Measurements from ENCODE around the gene COL8A2.
"Not testable (repeated sequence)": the region's sequence is repeated elsewhere in the genome, so short reads cannot be mapped to it uniquely, and the experiment has no call there.

COL8A2 gene

DNA sequence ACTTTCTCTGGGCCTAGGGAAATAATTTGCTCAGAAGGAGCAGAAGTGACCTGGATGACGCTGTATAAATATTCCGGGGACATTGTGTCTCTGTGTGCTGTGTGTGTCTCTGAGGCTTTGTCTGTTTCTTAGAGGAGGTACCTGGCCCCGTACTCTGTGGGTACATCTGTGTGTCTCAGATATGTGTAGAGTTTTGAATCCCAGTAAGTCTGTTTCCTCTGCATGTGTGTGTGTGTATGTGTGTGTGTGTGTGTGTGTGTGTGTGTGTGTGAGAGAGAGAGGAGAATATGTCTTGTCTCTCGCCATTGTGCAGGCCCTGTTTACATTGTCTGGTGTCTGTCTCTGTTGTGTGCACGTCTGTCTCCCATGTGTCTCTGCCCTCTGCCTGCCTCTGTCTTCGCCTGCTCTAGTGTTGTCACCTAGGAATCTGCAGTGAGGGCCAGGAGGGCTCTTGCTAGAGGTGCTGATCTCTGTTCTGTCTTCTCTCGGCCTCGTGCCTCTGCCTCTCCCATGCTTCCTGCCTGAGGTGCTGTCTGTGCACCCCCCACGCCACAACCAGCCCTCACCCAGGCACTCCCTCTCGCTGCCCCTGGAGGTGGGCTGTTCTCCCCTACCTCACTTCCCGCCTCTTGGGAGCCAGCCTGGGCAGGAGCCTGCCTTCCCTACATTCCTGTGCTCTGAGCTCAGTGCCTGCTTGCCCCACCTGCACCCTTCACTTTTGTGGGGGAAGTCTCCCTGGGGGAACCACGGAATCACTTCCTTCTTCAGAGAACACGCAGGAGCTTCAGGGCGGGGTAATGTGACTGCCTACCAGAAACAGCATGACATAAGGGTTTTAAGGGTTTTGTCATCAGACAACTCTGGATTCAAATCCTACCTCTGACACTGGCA, 36.9 kb upstream of the COL8A2 start:
- H3K9me3 Mint-ChIP-seq, result no peaks in the 10 kb centered on the region
- no peaks in the 10 kb centered on the region for H3K27me3 Mint-ChIP-seq (ENCODE audit: low read depth)
- H3K4me3 Mint-ChIP-seq, result peak overlapping the region; percentile 83
- peaks cover 62% of the 10 kb centered on the region for H3K36me3 Mint-ChIP-seq (ENCODE audit: low read depth)
- peak overlapping the region; percentile 93 for H3K27ac Mint-ChIP-seq
- H3K4me1 Mint-ChIP-seq (ENCODE audit: low read depth), result peaks cover 69% of the 10 kb centered on the region
- peak; percentile 23 for DNase-seq (ENCODE audit: low spot score)

DNA sequence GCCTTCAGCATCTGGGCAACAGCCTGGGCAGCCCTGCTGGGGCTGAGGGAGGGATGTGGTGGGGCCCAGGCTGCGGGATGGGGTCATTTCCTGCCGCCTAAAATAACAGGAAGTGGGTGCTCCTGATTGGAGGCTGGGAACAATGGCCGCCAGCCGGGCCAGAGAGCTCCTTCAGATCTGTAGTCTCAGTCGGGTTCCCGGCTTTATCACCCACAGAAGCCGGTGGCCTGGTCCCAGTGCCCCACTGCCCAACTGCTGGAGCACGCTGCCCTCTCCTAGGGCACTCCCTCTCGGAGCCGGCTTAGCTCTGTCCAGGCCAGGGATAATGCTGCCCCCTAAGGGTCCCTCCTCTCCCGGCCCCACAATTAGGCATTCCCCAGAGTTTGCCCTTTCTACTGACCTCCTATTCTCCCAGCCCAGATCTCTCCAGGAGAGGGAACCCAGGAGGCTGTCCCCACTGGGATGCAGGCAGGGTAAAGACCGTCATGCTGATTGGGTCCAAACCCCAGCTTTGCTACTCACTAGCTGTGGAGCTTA, 36.0 kb upstream of the COL8A2 start:
- no peaks in the 10 kb centered on the region for H3K9me3 Mint-ChIP-seq
- peaks cover 63% of the 10 kb centered on the region for H3K4me1 Mint-ChIP-seq (ENCODE audit: low read depth)
- H3K27ac Mint-ChIP-seq, result peak overlapping the region; percentile 93
- H3K4me3 Mint-ChIP-seq, result peak overlapping the region; percentile 83
- no peaks in the 10 kb centered on the region for H3K27me3 Mint-ChIP-seq (ENCODE audit: low read depth)
- peaks cover 57% of the 10 kb centered on the region for H3K36me3 Mint-ChIP-seq (ENCODE audit: low read depth)
- DNase-seq (ENCODE audit: low spot score), result peak; percentile 77

DNA sequence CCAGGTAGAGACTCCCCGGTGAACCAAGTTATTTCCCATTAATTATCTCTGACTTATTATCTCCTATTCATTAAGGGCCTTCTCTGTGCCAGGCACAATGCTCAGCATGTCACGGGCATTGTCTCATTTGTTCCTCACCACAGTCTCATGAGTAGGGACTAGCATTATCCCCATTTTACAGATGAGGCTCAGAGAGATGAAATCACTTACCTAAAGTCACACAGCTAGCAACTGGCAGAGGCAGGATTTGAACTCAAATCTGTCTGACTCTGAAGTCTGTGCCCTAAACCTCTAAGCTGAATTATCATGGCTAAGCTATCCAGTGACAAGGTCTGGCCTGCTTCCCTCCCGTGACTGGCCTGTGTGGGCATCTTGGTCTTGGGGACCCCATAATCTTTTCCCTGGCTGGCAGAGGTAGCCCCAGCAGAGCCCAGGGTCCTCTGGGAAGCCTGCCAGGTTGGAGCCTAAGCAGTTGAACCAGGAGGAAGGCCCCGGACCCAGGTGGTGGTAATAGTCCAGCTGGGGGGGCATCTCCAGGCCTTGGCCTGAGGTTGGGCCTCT, 35.4 kb upstream of the COL8A2 start:
- Mint-ChIP-seq H3K27ac (peak overlapping the region; percentile 93), H3K4me1 (ENCODE audit: low read depth) (peaks cover 60% of the 10 kb centered on the region), H3K27me3 (ENCODE audit: low read depth) (no peaks in the 10 kb centered on the region), H3K4me3 (peak overlapping the region; percentile 83), H3K36me3 (ENCODE audit: low read depth) (peaks cover 56% of the 10 kb centered on the region), H3K9me3 (no peaks in the 10 kb centered on the region)
- DNase-seq (ENCODE audit: low spot score), result no peak

DNA sequence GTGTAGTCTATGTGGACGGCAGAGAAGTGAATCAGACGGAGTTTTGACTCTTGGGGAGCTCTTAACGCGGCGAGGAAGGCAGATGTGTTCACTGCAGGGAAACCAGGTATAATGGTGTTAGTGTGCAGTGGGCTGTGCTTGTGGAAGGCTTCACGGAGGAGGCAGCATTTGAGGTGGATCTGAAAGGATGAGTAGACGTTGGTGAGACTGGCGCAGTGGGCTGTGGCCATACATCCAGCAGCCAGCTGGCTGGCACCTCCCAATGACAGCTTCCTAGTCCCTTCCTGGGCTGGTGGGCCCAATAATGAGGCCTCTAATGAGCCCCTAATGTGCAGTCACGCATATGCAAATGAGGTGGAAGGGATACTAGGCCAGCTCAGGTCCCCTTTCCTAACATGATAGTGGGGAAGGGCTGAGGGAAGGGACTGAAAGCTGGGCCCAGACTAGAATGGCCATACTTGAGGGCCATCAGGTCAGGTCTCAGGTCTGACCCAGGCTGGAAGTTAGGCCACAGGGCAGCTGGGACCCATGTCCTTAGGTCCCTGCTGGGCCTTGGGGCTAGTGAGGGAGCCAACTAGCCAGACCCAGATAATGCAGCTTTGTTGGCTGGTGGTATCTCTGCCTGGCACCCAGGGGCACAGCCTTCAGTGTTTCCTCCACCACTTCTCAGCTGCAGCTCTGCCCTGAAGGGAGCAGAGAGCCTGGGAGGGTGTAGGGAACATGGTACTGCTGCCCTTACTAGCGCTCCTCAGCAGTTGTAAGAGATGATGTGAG, 34.8 kb upstream of the COL8A2 start:
- Mint-ChIP-seq H3K36me3 (ENCODE audit: low read depth) (peaks cover 55% of the 10 kb centered on the region), H3K27ac (peak overlapping the region; percentile 93), H3K9me3 (no peaks in the 10 kb centered on the region), H3K4me3 (peak overlapping the region; percentile 83), H3K27me3 (ENCODE audit: low read depth) (no peaks in the 10 kb centered on the region), H3K4me1 (ENCODE audit: low read depth) (peaks cover 60% of the 10 kb centered on the region)
- DNase-seq (ENCODE audit: low spot score), result no peak

DNA sequence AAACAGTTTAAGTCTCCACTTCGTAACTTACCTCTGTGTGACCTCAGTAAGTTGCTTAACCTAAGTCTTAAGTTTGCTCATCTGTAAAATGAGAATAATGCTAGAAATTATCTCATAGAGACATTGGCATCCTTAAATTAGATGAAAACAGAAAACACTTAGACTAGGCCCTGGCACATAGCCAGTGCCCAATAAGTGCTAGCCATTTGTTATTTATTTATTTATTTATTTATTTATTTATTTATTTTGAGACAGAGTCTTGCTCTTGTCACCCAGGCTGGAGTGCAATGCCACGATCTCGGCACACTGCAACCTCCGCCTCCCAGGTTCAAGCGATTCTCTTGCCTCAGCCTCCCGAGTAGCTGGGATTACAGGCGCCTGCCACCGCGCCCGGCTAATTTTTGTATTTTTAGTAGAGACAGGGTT, 33.8 kb upstream of the COL8A2 start:
- peaks cover 59% of the 10 kb centered on the region for H3K4me1 Mint-ChIP-seq (ENCODE audit: low read depth)

DNA sequence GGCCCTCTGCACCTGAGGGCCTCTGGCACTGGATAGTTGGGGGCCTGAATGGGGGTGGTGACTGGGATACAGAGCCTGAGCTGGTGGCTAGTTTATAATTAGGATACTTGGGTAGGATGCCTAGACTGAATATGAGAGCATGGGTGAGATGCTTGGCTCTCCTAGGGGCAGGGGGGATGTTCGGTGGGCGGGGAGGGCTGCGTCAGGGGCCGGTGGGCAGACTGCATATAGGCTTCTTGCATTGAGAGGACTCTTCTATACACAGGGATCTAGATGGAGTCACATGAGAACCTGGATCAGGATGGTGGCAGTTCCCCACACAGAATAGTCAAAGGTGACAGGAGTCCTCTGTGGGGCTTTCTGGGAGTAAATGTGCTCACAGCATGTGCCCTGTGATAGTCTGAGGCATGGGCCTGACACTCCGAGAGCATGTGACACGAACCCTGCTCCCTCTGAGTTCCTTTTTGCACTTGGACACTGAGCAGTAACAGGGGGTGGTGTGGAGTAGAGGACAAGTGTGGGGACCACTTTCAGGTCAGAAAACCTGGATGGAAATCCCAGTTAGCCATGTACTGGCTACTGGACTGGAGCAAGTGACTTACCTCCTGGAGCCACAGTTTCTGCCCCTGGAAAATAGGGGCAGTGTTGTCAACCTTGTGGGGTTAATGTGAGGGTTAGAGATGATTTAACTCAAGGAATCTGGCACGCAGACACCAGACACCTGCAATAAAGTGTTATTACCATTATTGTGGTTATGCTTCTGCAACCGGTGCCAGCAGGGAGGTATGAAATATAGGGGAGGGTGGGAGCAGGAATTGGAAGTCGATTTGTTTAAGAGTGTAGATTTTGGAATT, 33.2 kb upstream of the COL8A2 start:
- DNase-seq (ENCODE audit: low spot score), result no peak
- Mint-ChIP-seq H3K27me3 (ENCODE audit: low read depth) (no peaks in the 10 kb centered on the region), H3K27ac (peak overlapping the region; percentile 91), H3K4me1 (ENCODE audit: low read depth) (peaks cover 61% of the 10 kb centered on the region), H3K36me3 (ENCODE audit: low read depth) (peaks cover 47% of the 10 kb centered on the region), H3K4me3 (peak overlapping the region; percentile 82), H3K9me3 (no peaks in the 10 kb centered on the region)

More for the DNA sequence above, 33.8 kb upstream of the COL8A2 start:
- H3K4me3 Mint-ChIP-seq, result peak overlapping the region; percentile 83
- DNase-seq (ENCODE audit: low spot score); H3K9me3 Mint-ChIP-seq; H3K27me3 Mint-ChIP-seq (ENCODE audit: low read depth): not testable (repeated sequence)
- H3K36me3 Mint-ChIP-seq (ENCODE audit: low read depth), result peaks cover 47% of the 10 kb centered on the region
- H3K27ac Mint-ChIP-seq, result peak overlapping the region; percentile 91

DNA sequence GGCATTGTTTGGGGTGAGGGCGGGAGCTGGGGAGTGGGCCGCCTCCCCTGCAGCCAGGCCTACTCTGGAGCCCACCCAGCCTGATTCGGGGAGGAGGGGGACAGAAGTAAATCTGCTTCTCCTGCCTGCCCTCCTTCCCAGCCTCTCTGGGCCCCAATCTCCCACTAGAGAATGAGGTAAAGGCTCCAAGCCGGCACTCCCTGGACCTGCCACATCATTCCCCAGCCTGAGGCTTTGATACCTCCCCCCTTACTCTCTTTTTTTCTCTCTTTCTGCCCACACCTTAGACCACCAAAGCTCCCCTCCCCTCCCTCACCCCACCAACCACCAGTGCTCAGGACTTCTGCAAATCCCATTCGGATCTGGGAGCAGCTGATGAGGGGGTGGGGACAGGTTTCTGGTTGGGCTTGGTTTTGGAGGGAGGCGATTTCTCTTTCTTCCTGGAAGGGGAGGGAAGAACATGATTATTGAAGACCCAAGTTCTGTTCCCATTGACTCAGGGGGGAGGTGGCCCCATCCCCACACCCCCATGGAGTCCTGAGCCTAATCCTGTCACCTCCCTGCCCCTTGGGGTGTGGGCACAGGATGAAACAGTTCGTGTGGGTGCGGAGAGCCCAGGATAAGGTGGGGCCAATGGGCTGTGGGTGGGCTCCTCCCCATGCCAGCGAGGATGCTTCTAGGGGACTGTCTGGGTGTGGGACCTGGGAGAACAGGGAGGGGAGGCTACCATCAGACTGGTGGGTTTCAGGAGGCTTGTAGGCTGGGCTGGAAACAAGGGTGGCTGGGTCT, 32.3 kb upstream of the COL8A2 start:
- H3K36me3 Mint-ChIP-seq (ENCODE audit: low read depth), result peaks cover 42% of the 10 kb centered on the region
- no peak for DNase-seq (ENCODE audit: low spot score)
- no peaks in the 10 kb centered on the region for H3K27me3 Mint-ChIP-seq (ENCODE audit: low read depth)
- H3K9me3 Mint-ChIP-seq, result no peaks in the 10 kb centered on the region
- H3K4me3 Mint-ChIP-seq, result peak overlapping the region; percentile 82
- H3K27ac Mint-ChIP-seq, result peak overlapping the region; percentile 91
- H3K4me1 Mint-ChIP-seq (ENCODE audit: low read depth), result peaks cover 56% of the 10 kb centered on the region

DNA sequence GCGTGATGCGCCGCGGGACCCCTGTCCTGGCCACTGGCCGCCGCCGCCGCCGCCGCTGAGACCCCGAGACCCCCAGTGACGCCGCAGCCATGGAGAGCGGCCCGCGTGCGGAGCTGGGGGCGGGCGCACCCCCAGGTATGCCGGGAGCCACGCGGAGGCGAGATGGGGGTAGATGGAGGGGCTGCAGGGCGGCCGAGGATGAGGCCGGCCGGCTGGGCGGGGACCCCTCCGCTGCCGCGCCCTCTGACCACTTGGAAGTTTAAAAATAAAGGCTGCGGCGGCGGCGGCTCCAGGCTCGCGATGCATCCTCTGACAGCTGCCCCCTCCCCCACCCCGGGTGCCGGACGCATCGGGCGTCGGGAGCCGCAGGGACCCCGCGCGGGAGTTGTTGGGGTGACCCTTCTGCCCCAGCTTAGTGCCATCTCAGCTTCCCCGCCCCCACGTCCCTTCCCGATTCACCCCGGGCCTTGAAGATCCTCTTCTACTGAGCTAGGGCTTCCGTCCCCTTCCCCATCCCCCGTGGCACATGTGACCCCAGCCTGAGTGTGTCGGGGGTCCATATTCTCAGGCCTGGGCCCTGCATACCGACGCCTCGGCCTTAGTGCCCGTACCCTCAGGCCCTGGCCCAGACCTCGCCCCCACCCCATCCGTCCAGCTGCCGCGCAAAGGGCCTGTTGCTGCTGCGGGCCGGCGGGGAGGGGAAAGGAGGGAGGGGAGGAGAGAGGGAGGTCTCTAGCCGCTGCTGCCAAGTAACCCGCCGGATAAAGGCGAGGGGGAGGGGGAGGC, 31.5 kb upstream of the COL8A2 start:
- peak overlapping the region; percentile 82 for H3K4me3 Mint-ChIP-seq
- peaks cover 56% of the 10 kb centered on the region for H3K4me1 Mint-ChIP-seq (ENCODE audit: low read depth)
- H3K9me3 Mint-ChIP-seq, result no peaks in the 10 kb centered on the region
- DNase-seq (ENCODE audit: low spot score), result peak; percentile 60
- H3K27me3 Mint-ChIP-seq (ENCODE audit: low read depth), result no peaks in the 10 kb centered on the region
- peak overlapping the region; percentile 91 for H3K27ac Mint-ChIP-seq
- H3K36me3 Mint-ChIP-seq (ENCODE audit: low read depth), result peaks cover 35% of the 10 kb centered on the region

DNA sequence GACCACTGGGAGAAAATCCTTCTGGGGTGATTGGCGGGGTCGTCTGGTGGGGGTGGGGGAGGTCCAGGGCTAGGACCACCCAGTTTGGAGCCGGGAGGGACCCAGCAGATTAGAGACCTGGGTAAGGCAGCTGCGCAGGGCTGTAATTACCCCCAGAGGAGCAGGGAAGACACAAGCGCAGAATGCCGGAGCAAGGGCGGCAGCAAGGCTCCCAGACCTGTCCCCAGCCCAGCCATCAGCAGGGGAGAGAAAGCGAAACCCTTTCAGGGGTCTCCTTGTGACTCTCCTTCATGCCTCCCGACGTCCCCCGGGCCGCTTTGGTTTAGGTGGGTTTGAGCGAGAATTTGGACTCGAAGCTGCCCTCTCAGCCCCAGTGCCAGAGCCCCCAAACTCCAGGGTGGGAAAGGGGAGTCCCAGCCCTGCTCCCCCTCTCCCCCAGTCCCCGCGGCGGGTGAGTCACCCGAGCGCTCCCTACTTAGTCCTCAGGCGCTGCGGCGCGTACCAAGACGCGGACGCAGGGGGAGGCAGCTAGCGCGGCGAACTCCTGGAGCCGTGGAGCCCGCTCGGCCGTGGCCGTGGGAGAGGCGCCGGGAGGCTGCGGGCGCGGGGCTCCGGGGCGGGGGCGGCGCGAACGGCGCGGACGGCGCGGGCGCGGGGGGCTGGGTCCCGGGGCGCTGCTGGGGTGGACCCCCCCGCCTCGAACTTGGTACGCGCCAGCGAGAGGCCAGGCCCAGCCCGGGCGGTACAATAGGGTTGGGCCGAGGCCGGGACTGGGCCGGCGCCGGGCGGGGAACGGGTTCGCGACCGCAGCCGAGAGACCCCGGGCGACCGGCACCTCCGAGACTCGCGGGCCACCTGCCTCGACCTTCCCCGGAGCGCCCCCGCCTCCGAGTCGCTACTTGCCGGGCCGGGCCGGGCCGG, 30.6 kb upstream of the COL8A2 start, which contains the start of gene MAP7D1:
TSS of gene MAP7D1 (plus strand) at position 753 of the 921 bp plus-strand sequence. CDS start 258 bp downstream, outside the sequence.
- DNase-seq (ENCODE audit: low spot score), result peak; percentile 82

DNA sequence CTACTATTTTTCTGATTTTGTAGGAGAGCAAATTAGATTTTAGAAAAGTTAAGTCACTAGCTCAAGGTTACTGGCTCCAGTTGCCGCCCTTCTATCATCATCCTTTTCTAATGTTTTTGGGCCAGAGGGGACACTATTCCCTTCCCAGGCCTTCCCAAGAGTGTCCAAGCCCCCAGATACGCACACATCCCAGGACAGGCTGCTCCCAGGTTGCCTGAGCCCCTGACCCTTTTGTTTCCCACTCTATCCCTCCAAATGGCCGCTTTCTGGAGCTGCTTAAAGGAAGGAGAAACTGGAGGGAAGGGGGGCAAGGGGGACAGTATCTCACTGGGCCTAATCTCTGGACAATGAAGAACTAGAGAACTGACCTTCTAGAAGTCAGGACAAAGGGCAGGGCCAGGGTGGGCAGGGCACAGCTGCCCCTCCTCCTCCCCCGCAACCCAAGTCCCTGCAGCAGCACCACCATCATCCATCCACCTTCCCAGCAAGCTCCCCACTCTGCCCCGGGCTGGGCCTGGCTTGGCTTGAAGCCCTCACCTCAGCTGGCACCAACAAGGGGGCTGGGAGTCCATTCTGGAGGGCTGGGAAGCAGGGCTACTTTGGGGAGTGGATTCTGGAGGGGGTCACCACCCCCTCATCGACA, 29.9 kb upstream of the COL8A2 start:
- Mint-ChIP-seq H3K4me3 (peak overlapping the region; percentile 87), H3K27me3 (ENCODE audit: low read depth) (no peaks in the 10 kb centered on the region), H3K36me3 (ENCODE audit: low read depth) (peaks cover 24% of the 10 kb centered on the region), H3K27ac (peak overlapping the region; percentile 75), H3K9me3 (no peaks in the 10 kb centered on the region), H3K4me1 (ENCODE audit: low read depth) (peaks cover 56% of the 10 kb centered on the region)
- DNase-seq (ENCODE audit: low spot score), result no peak

More for the DNA sequence above, 30.6 kb upstream of the COL8A2 start, which contains the start of gene MAP7D1:
- H3K4me1 Mint-ChIP-seq (ENCODE audit: low read depth), result peaks cover 54% of the 10 kb centered on the region
- peak within 1 kb of the TSS; percentile 91 for H3K27ac Mint-ChIP-seq
- H3K9me3 Mint-ChIP-seq, result no peaks in the 10 kb centered on the region
- H3K36me3 Mint-ChIP-seq (ENCODE audit: low read depth), result peaks cover 29% of the 10 kb centered on the region
- no peaks in the 10 kb centered on the region for H3K27me3 Mint-ChIP-seq (ENCODE audit: low read depth)
- H3K4me3 Mint-ChIP-seq, result peak within 1 kb of the TSS; percentile 87

DNA sequence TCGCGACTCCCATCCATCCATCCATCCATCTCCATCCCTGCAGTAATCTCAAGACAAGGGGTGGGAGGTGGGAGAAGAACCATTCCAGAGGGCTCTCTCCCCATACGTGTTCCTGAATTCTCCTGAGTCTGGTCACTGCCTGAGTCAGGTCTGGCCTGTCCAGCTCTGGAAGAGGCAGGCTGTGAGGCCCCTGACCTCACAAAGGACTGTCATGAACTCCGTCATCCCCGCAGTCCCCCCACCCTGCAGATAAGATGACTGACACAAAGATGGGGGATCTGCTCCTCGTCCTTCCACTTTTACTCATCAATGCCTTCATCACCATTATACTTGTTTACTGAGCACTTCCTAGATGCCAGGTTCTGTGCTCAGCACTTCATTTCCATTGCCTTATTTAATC, 29.3 kb upstream of the COL8A2 start:
- no peaks in the 10 kb centered on the region for H3K9me3 Mint-ChIP-seq
- no peak for DNase-seq (ENCODE audit: low spot score)
- peaks cover 19% of the 10 kb centered on the region for H3K36me3 Mint-ChIP-seq (ENCODE audit: low read depth)
- H3K4me1 Mint-ChIP-seq (ENCODE audit: low read depth), result peaks cover 53% of the 10 kb centered on the region
- no peaks in the 10 kb centered on the region for H3K27me3 Mint-ChIP-seq (ENCODE audit: low read depth)
- peak overlapping the region; percentile 87 for H3K4me3 Mint-ChIP-seq
- H3K27ac Mint-ChIP-seq, result peak overlapping the region; percentile 75
